CD4-positive, alpha-beta T cell treated with Interleukin-15 for 4 hours (primary cell): Measurements from ENCODE around the gene STIM2.

Source experiments
- DNase-seq: peaks from one replicate; pipeline ENCODE4 v3.0.0-alpha.2; 2020; ENCODE audit warnings: low spot score

The STIM2 gene

DNA sequence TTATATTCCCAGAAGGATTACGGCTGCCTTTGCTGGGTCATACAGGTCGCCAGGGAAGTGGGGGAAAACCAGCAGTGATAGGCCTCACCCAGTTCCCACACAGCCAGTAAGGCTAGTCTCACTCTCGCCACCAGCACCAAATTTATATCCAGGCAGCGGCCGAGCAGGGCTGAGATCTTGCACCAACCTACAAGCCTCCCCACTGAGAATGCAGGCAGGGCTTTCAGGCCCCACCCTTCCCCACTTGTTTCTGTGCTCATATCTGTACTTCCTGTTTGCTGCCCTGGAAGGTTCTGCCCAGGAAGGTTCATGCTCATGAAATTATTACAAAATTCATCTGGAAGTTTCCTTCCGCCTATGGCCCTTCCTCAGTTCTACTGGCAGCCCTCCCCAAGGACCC is 179.7 kb downstream of the STIM2 start:
- DNase-seq, result no peak

DNA sequence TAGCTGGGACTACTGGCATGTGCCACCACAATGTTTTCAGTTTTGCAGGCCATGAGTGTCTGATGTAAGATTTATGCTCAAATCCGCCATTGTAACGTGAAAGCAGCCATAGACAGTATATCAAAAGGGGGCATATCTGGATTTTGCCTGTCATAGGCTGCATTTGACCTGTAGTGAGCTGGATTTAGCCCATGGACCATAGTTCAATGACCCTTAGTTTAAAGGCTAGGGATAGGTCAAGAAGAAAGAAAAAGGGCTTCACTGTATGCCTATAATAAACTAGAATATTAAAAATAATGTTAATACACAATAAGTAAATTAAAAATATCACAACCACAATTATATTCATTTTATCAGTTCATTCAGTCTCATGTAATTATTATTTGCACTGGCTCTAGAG is 181.8 kb downstream of the STIM2 start:
- DNase-seq, result no peak

DNA sequence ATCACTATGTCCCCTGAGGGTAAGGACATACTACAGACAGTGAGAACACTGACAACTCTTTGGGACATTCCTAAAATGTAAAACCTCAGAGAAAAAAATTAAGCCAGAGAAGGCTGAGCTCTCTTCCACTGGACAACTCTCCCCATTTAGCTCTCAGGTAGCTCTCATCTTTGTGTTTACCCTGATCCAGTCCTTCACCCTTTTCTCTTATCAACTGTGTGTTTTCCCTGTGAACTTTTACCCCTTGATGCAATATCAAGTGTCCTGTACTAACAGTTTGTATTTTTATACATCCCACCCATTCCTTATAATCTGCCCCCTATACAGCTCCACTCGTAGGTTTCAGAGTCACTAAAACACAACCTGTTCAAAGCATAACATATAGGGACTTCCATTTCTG is 182.6 kb downstream of the STIM2 start:
- no peak for DNase-seq

- no peak for DNase-seq
Observed at GRCh38 chr4:27046851-27047250, 186.2 kb downstream of the STIM2 start.

GRCh38 chr4:27048429-27049238 is 188.0 kb downstream of the STIM2 start:
- DNase-seq, result peak; percentile 32

- DNase-seq, result no peak
Observed at GRCh38 chr4:27049239-27049829, 188.7 kb downstream of the STIM2 start.

GRCh38 chr4:27050731-27051130 is 190.1 kb downstream of the STIM2 start:
- no peak for DNase-seq

- no peak for DNase-seq
Observed at GRCh38 chr4:27055221-27055760, 194.7 kb downstream of the STIM2 start.

DNA sequence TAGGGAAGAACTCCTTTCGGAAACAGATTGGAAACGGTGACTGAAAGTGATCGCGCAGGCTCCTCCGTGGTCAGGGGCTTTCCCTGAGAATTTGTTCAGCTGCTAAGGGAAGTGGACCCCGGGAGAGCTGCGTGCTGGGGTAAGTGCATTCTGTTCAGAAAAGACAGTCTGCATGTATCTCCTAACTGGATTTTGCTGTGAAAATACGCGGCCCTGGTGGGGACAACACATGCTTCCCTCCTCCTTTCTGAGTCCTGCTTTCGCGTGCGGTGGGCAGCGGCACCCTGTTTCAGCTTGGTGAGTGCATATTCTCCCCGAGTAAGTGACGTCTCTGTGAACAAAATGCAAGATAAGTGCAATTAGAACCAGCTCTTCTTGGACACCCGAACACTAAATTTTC is 195.6 kb downstream of the STIM2 start:
- no peak for DNase-seq

DNA sequence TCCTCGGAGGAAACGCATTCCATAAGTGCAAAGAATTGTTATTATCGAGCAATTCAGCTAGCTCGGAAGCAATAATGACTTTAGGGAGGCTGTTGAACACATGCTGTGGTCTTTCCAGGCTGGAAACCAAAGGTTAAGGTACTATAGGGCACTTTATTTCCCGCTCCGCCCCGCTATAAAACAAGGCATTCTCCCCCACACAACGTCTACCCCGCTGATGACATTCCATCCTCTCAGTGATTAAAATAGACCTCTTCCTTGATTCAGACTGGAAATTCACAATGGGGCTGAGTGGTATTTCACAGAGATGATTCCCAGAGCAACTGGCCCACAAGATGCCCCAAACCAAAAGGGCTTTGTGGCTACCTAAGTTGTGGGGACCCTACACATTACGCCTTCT is 196.4 kb downstream of the STIM2 start:
- no peak for DNase-seq

DNA sequence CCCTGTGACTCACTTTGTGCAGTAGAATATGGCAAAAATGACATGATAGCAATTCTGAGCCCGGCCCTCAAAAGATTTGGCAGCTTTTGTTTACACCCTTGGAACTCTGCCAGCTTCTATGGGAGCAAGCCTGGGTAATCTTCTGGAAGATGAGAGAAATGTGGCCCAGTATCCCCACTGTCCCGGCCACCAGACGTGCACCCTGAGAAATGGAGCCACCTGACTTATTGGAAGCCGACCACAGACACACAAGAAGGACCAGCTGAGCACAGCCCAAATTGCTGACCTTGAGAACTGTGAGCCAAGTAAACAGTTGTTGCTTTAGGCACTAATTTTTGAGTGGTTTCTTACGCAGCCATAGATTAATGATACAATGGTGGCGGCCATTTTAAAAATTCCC is 197.0 kb downstream of the STIM2 start:
- no peak for DNase-seq

DNA sequence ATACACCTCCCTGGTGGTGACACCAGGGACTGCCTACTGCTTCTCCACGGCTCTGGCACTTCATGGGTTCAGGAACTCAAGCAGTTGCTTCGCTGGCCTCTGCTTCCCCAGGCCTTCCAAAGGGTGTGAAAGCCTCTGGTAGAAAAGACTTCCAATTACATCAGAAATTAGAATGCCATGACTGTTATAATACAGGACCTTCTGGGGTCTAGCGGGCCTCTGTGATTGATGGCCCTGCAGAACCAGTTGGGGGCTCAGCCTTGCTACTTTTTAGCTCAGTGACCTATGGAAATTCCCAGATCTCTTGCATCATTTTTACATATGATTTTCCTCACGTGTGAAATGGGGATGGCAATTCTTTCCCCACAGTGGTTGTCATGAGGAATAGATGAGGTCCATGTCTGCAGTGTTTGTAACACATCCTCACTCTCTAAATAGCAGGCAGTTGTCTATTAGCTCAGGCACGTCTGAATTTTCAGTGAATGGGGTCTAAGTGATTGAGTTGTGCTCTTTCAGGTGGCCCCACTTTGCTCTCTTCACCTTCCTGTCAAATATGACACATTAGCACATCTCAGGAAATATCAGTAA is 198.3 kb downstream of the STIM2 start:
- no peak for DNase-seq

DNA sequence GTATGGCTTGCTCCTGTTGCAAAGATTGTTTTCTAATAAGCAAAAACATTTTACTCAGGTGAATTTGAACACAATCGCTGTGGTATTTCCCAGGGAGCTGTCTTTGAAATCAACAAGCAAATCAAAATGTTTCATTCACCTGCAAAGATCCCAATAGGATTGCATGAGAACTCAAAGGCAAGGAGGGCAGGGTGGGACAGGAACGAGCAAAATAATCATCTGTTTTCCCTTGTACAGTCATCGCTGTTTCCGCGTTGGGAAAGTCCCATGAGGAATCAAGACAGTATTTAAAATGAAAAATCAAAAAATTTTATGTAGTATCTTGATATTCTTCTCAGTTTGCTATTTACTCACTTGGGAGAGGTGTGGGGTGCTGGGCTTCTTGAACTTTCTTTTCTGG is 198.8 kb downstream of the STIM2 start:
- DNase-seq, result no peak

- no peak for DNase-seq
Observed at GRCh38 chr4:27062256-27062655, 201.6 kb downstream of the STIM2 start.

DNA sequence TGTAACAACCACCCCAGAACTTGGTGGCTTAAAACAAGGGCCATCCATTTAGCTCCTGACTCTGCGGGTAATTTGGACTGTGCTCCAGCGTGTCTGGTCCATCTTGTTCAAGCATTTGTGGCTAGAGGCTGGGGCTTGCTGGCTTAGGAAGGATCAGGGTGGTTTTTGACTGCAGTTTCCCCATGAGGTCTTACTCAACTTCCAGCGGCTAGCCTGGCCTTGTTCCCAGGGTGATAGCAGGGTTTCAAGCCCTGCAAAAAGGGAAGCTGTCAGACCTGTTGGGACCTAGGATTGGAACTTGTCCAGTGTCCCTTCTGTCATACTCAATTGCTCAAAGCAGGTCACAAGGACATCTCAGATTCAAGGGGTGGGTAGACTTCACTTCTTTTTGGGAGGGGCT is 205.9 kb downstream of the STIM2 start:
- no peak for DNase-seq

DNA sequence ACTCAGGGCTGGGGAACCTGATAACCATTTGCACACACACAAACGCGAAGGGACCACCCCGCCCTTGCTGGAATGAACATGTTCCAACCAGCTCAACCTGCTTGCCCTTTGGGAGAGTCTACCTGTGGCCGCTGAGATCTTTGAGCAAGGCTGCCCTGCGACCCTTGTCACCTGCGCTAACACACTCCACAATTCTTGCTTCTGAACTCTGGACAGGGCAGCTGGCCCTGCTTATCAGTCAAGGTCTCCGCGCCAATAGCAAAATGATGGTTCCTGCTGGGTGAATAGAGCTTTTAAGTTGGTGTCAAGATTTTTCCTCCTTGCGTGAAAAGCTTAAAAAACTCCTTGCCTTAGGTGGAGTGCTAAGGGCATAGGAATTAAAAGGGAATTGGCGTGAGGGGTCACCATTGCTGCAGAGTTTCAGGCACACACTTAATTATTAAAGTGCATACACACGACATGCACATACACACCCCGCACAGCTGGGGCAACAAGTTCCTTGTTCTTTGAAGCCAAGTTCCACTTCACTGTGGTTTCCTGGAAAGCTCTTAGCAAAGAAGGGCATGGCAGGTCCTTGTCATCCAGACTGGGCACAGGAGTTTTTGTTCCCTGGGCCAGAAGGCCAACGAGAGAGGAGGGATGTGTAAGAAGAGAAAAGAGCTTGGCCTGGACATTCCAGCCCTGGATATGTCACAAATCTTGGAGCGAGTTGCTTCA is 207.7 kb downstream of the STIM2 start:
- no peak for DNase-seq
